IMR-90 (cell line): ENCODE data around the gene RTF1. TPM values are rescaled to one million over a fixed set of nuclear protein-coding genes. Genes with fewer than 3 reads are reported as not detected.
"Not testable (repeated sequence)": the region's sequence is repeated elsewhere in the genome, so short reads cannot be mapped to it uniquely, and the experiment has no call there.

Source experiments
- ATAC-seq: fragments of 200-7000 bp; cut with Tn5 transposase; 2 replicates; pipeline ENCODE4 v1.9.1; 2020; ENCODE audit warnings: low read depth, mild to moderate bottlenecking, moderate library complexity
- BruUV-seq: library from RNA; stranded (reverse); fragments of 400-500 nt; replicated peaks from 2 replicates; lab custom pipeline; 2021; lab: Mats Ljungman, UMichigan
- CTCF ChIA-PET: fragments of 300-600 bp; formaldehyde crosslinking; extraction: SDS; loops from one replicate; lab custom pipeline; 2021; ENCODE audit warnings: antibody characterized with exemption; lab: Yijun Ruan, JAX
- POLR2A ChIA-PET: fragments of 300-600 bp; sonication (Branson Sonifier 250); formaldehyde crosslinking; loops from one replicate; lab custom pipeline; 2022; ENCODE audit warnings: antibody characterized with exemption; ENCODE audit not compliant: unreplicated experiment; lab: Charles Lee
- DNase-seq: peaks from one replicate; pipeline ENCODE4 v3.0.0; 2013
- H2AFZ ChIP-seq: replicated peaks from 2 replicates; pipeline ENCODE3; 2013; ENCODE audit warnings: low read length, mild to moderate bottlenecking; ENCODE audit not compliant: poor library complexity
- H2AK5ac ChIP-seq: 2 replicates; pipeline ENCODE4 v1.6.1; 2013; ENCODE audit warnings: low read depth, low read length, inconsistent platforms
- H2AK9ac ChIP-seq: replicated peaks from 2 replicates; pipeline ENCODE3; 2013; ENCODE audit warnings: mild to moderate bottlenecking, low read depth, low read length, moderate library complexity; ENCODE audit not compliant: poor library complexity
- H2BK120ac ChIP-seq: 2 replicates; pipeline ENCODE4 v1.6.1; 2013; ENCODE audit warnings: low read depth, low read length, inconsistent platforms
- H2BK15ac ChIP-seq: 3 replicates; pipeline ENCODE4 v1.6.1; 2013; ENCODE audit warnings: low read depth, low read length, inconsistent platforms
- H2BK20ac ChIP-seq: 2 replicates; pipeline ENCODE4 v1.6.1; 2013; ENCODE audit warnings: low read depth, mild to moderate bottlenecking, inconsistent platforms, low read length, moderate library complexity
- H2BK5ac ChIP-seq: 2 replicates; pipeline ENCODE4 v1.6.1; 2013; ENCODE audit warnings: mild to moderate bottlenecking, low read depth, low read length, inconsistent platforms; ENCODE audit not compliant: poor library complexity, severe bottlenecking
- H3K14ac ChIP-seq: replicated peaks from 2 replicates; pipeline ENCODE4 v1.6.1; 2013; ENCODE audit warnings: low read depth, low read length, inconsistent platforms
- H3K18ac ChIP-seq: 2 replicates; pipeline ENCODE4 v1.6.1; 2013; ENCODE audit warnings: low read depth, low read length, control low read depth
- H3K23ac ChIP-seq: 2 replicates; pipeline ENCODE4 v1.6.1; 2013; ENCODE audit warnings: low read depth, low read length, inconsistent platforms
- H3K27ac ChIP-seq: 2 replicates; pipeline ENCODE4 v1.5.1; 2013; ENCODE audit warnings: mild to moderate bottlenecking, control low read depth, low read length; ENCODE audit not compliant: insufficient read depth
- H3K27me3 ChIP-seq: 2 replicates; pipeline ENCODE4 v1.6.1; 2013; ENCODE audit warnings: low read length; ENCODE audit not compliant: control insufficient read depth, insufficient read depth
- H3K36me3 ChIP-seq: 2 replicates; pipeline ENCODE4 v1.6.1; 2013; ENCODE audit warnings: low read length, mixed read lengths; ENCODE audit not compliant: control insufficient read depth, insufficient read depth
- H3K4ac ChIP-seq: 2 replicates; pipeline ENCODE4 v1.6.1; 2013; ENCODE audit warnings: low read depth, low read length, inconsistent platforms
- H3K4me1 ChIP-seq: 2 replicates; pipeline ENCODE4 v1.6.1; 2013; ENCODE audit warnings: low read length, mixed read lengths; ENCODE audit not compliant: control insufficient read depth, insufficient read depth
- H3K4me2 ChIP-seq: 2 replicates; pipeline ENCODE4 v1.6.1; 2013; ENCODE audit warnings: low read depth, mild to moderate bottlenecking, control low read depth, low read length, moderate library complexity
- H3K4me3 ChIP-seq: 2 replicates; pipeline ENCODE4 v1.5.1; 2013; ENCODE audit warnings: low read depth, mild to moderate bottlenecking, control low read depth, low read length, moderate library complexity; ENCODE audit not compliant: insufficient read depth
- H3K56ac ChIP-seq: 2 replicates; pipeline ENCODE4 v1.6.1; 2013; ENCODE audit warnings: low read length, inconsistent platforms; ENCODE audit not compliant: insufficient read depth; ENCODE audit errors: extremely low read depth
- H3K79me1 ChIP-seq, 2 experiments: 2 replicates each; pipeline ENCODE4 v1.6.1; 2013; ENCODE audit warnings: low read length in 2 of 2, inconsistent platforms in 1 of 2, low read depth in 1 of 2
- H3K9ac ChIP-seq: 2 replicates; pipeline ENCODE4 v1.6.1; 2013; ENCODE audit warnings: low read depth, low read length, control low read depth
- H3K9me1 ChIP-seq: 2 replicates; pipeline ENCODE4 v1.6.1; 2013; ENCODE audit warnings: low read length, inconsistent platforms; ENCODE audit not compliant: insufficient read depth
- H3K9me3 ChIP-seq: 2 replicates; pipeline ENCODE4 v1.6.1; 2013; ENCODE audit warnings: low read length; ENCODE audit not compliant: control insufficient read depth, insufficient read depth
- H4K20me1 ChIP-seq: 2 replicates; pipeline ENCODE4 v1.6.1; 2013; ENCODE audit warnings: low read length, inconsistent platforms; ENCODE audit not compliant: insufficient read depth
- H4K5ac ChIP-seq: 2 replicates; pipeline ENCODE4 v1.6.1; 2013; ENCODE audit warnings: mild to moderate bottlenecking, low read depth, low read length, control low read depth
- H4K8ac ChIP-seq, 2 experiments: 2 replicates each; pipeline ENCODE4 v1.6.1; 2013; ENCODE audit warnings: low read depth in 2 of 2, low read length in 2 of 2, control low read depth in 1 of 2, inconsistent platforms in 1 of 2
- H4K91ac ChIP-seq: 2 replicates; pipeline ENCODE4 v1.6.1; 2013; ENCODE audit warnings: low read depth, low read length, inconsistent platforms; ENCODE audit not compliant: insufficient read depth
- WGBS, 2 experiments: methylation state at CpG; one replicate each; pipeline versions ENCODE4 v1.1.5 to v1.1.7; 2013; ENCODE audit warnings: missing lambda C conversion rate in 2 of 2; ENCODE audit not compliant: insufficient read length in 1 of 2; ENCODE audit errors: extremely low coverage in 2 of 2; 5-methylcytosine and 5-hydroxymethylcytosine counted together
- dilution Hi-C: fragments of 300-500 bp; cut with HindIII; formaldehyde crosslinking; loops from one replicate; pipeline ENCODE4 v1.14.3; 2018; ENCODE audit warnings: low sequenced_read_pairs; ENCODE audit not compliant: unreplicated experiment
- in situ Hi-C: fragments of 300-500 bp; cut with MboI; formaldehyde crosslinking; loops from 3 replicates; pipeline ENCODE4 v1.14.3; 2019; ENCODE audit warnings: low sequenced_read_pairs, inconsistent platforms, mixed read lengths
- intact Hi-C: fragments of 100-400 bp; cut with micrococcal nuclease; formaldehyde crosslinking; loops from 2 replicates; pipeline ENCODE4 v1.10.0; 2022
- polyA plus RNA-seq, 3 experiments: library from polyadenylated mRNA; depleted of rRNA; stranded (reverse); fragments of >200 nt; gene quantifications; 2 replicates each; pipeline ENCODE4 v1.2.3, GENCODE V29; 2012; ENCODE audit warnings: low replicate concordance in 1 of 3
- total RNA-seq: library from RNA; depleted of rRNA; stranded (reverse); fragments of >200 nt; gene quantifications from 2 replicates; pipeline ENCODE4 v1.2.3, GENCODE V29; 2012

RTF1 gene
- total and polyA plus RNA-seq, 2 of the 4 experiments (the other 2 are of a cell fraction) = 15.1 to 24.3 TPM

DNA sequence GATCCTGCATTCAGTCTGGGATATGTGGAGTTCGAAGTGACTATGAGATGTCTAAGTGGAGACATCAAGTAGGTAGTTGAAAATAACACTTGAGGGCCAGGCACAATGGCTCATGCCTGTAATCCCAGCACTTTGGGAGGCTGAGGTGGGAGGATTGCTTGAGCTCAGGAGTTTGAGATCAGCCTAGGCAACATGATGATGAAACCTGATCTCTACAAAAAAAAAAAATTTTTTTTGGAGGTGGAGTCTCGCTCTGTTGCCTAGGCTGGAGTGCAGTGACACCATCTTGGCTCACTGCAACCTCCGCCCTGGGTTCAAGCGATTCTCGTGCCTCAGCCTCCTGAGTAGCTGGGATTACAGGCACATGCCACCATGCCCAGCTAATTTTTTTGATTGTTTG, 9.0 kb downstream of the RTF1 start:
- H3K4me2 ChIP-seq, H3K4me1 ChIP-seq, H3K56ac ChIP-seq, BruUV-seq, H2BK15ac ChIP-seq, H2BK20ac ChIP-seq, H2AFZ ChIP-seq, H3K9ac ChIP-seq, H3K23ac ChIP-seq, H3K27me3 ChIP-seq, H3K9me1 ChIP-seq, H3K4ac ChIP-seq, H3K9me3 ChIP-seq, H3K27ac ChIP-seq, H4K5ac ChIP-seq, H2BK5ac ChIP-seq, in situ Hi-C loops, intact Hi-C loops, H3K18ac ChIP-seq, H3K36me3 ChIP-seq, H4K91ac ChIP-seq, H3K4me3 ChIP-seq, H2AK9ac ChIP-seq, H4K8ac ChIP-seq, ATAC-seq, H3K14ac ChIP-seq, H2BK120ac ChIP-seq, H2AK5ac ChIP-seq, DNase-seq, dilution Hi-C loops: not testable (repeated sequence)
- Histone ChIP-seq H4K20me1 (peaks cover 68% of the 10 kb centered on the region), H3K79me1 (peaks cover 17 to 75% of the 10 kb centered on the region in 2 experiments)
- CTCF ChIA-PET = interaction anchor here (0.6 kb wide), 1 partner anchor 24 kb away, joined by 4 read pairs; no protein-coding TSS in a partner anchor
- 92% methylated on average over 2 of the region's 5 CpGs; no CpG with 5 or more reads in 1 of the 2 experiments for WGBS, 2 experiments
- POLR2A ChIA-PET = interaction anchor here (0.7 kb wide), 1 partner anchor 51 kb away, joined by 7 read pairs; no protein-coding TSS in a partner anchor
